Activated effector memory CD4-positive, alpha-beta T cell treated with Interleukin-2 at 50 U/mL for 16 hours (primary cell): ENCODE results near the gene PTPRN2.

Experiments
- DNase-seq: peaks from one replicate; pipeline ENCODE4 v3.0.0-alpha.2; 2020

PTPRN2 gene

DNA sequence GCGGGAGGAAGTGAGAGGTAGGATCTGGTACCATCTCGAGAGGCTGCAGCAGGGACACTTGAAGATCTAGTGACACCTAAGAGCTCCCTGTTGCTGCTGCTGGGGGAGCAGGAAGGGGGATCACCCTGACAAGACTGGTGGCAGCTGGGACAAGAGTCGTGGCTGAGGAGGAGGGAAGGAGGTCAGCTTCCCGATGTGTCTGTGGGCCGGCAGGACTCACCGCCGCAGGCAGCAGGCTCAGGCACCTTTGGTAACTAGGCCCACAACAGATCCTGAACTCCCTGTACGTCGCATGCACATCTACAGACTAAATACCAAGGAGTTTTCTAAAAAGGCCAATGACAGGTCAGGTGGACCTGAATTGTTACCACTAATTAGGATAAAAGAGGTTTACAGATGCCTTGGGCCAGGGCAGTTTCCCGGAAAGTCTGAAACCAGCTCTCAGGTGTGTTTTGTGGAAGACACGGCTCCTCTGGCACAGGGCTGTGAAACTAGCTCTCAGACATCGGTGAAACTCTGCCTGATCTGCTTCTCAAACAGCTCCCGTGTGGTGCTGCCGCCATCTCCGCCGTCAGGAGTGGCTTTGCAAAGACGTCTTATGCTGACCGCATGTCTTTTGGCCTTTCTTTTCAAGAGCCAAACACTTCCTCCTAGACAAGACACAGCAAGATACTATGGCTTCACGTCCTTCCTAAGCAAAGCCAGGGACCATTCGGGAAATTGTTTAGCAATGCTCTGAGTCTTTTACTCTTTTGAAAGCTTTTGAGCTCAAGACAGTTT, 609.7 kb downstream of the PTPRN2 start:
- DNase-seq, result no peak

DNA sequence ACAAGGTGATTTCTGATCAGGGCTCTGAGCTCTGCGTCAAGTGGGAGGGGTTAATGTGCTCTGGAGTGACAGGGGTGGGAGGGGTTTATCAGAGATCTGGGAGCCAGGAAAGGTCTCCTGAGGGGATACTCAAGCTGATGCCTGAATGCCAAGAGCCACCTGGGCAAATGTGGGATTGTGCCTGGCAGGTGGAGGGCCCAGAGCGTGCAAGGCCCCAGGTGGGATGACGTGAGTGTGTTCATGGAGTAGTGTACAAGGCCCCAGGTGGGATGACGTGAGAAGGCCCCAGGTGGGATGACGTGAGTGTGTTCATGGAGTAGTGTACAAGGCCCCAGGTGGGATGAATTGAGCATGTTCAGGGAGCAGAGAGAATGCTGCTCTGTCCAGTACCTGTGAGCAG, 610.3 kb downstream of the PTPRN2 start:
- DNase-seq, result no peak

DNA sequence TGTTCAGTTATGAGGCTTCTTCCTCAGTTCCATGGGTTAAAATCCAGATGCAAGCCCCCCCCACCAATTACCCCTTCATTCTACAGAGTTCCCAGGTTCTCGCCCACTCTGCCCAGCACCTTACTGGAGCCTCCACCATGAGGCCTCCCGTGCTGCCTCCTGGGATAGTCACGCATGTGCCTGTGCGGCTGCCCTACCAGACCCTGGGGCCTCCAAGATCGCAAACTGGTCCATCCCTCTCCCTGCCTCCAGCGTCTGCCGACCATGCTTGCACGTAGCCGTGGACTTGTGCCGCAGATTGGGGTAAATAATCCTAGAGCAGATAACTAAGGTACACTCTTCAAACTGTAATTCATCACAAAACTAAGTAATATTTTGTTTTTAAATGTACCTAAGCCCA, 611.2 kb downstream of the PTPRN2 start:
- DNase-seq, result no peak

DNA sequence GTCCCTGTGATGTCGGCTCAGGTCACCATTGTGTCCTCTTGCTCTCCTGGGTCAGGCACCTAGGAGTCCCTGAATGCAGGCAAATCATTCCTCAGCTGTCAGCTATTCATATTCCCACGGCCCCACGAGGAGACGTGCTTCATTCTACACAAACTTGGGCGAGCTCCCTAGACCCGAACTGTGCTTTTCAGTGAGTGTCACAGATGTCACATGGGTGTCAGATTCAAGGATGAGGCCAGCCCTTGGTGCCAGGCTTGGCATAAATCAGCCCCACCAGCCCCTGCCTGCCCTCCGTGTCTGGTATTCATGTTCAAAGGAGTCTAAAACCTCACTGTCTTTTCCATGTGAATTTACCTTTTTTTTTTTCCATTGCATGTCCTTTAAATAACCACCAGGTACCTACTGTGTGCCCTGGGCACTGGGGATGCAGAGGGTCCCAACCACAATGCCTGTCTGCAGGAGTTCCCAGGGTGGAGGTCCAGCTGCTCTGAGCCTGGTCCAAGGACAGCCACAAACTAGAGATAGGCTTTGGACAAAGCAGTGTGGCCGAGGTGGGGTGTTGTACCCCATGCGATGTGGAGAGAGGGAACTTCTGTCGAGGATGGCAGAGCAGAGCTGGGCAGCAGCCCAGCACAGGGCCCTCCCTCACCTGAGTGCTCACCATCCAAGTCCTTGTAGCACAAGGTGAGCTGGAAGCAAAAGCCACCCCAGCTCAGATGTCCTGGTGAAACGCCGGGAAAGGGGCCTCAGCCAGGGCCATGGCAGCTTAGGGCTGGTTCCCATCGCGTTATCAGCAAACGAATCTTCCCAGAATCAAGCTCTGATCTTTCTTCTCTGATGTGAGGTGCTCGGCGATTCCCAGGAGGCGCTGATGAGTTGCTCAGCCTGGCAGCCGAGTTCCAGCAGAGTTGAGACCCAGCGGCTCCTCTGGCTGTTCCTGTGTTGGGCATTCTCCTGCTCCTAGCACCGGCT, 611.9 kb downstream of the PTPRN2 start:
- no peak for DNase-seq

DNA sequence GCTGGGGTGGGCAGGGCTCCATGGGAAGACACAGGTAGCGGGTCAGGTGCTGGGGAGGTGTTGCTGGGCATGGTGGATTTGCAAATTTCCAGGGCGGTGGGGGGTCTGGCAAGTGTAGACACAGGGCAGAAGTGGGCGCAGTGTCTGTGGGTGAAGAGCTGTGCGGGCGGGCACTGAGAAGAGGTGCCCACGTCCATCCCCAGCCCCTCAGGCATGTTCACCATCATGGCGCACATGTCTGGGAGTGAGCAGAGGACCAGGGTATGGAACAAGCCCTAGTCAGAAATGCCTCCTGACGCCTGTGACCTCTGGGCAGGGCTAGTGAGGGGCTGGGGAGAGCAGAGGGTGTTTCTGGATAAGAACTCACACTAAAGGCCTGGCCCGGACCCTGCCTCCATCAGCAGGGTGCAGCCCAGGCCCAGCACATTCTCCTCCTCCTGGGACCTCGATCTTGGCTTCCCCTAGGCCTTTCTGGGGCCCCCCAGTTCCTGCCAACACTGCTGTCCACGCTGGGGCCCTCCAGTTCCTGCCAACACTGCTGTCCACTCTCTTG, 612.9 kb downstream of the PTPRN2 start:
- no peak for DNase-seq

DNA sequence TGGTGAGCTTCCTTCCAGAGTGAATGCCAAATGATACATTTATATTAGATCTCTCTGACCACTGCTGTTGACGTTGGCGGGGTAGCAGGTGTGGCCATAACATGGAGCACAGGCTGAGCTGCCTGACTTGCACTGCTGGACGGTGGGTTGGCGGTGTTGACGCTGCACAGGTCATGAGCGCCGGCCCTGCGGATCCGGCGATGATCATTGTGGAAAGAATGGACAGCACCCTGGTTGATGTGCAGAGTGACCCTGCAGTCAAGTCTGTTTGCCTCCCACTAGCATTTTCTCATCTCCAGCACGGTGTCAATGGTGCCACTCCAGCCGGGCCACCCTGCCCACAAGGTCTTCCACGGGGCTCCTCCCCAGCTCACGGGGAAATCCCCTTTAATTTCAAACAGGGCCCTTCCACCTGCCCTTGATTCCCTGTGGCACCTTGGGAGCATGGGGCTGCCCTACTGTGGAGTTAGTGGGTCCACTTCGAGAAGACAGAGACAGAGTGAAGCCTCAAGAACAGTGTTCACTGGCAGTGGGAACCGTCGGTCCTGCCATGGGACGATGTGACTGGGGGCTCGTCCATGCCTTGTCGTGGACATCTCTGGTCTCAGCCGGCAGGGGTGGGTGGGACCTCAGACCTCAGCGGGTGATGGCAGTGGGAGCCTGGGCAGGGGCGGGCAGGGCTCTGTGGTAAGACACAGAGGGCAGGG, 613.5 kb downstream of the PTPRN2 start:
- no peak for DNase-seq

DNA sequence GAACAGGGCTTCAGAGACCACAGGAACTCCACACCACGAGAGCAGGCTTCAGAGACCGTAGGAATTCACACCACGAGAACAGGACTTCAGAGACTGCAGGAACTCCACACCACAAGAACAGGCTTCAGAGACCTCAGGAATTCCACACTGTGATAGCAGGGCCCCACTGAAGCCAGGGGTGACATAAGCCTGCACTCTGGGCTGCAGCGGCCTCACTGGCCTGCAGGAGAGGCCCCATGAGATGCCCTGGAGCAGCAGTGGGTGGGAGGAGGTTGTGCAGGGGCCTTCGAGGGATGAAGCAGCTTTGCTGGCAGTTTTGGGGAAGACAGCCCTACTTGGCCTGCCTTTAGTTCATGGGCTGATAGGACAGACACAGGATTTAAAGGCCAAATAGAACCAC, 614.7 kb downstream of the PTPRN2 start:
- DNase-seq, result no peak

DNA sequence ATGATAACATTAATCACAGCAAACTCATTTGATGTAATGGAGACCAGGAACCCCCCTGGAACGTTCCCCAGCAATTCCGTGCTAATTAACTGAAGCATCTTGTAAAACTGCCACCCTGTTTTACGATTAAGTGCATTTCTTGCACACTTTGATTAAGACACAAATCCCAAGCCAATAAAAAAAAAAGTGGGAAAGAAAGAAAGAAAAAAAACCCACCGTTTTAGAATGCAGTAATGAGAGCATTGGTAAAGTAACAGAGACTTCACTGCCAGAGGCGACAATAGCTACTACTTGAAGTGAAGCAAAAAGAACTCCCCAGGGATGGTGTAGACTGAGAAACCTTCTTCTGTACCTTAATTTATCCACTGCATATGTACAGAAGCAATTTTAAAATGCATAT, 616.1 kb downstream of the PTPRN2 start:
- DNase-seq, result no peak

DNA sequence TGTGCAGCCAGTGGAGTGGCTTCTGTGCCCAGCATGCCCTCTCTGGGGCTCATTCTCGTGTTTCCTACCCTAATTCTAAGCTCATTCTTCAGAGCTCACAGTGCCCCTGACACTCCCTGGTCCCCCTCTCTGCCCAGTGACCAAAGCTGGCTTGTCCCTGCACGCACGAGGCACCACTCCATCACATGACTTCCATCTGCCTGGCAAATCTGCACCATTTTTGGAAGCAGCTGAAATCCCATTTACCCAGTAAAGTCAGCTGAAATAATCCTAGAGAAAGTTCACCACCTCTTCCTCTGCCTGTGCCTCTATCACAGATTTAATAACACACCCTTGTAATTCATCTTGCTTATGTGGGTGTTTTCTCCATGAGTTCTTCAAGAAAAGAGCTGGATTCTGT, 616.9 kb downstream of the PTPRN2 start:
- no peak for DNase-seq

DNA sequence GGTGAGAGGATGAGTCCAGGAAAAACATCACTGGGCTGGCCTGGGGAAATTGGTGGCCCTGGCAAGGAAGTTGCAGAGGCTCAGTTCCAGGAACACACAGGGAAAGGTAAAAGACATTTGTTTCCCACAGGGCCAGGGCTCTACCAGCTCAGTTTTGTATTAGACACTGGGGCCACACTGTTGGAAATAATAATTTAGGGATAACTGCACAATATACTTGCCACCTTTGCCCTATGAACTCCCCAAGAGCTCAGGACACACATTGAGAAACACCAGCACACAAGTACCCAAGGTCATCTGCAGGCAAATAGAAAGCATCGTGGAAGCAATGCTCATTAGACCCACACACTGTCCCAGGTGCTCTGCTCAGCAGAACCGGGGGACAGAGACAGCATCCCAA, 617.6 kb downstream of the PTPRN2 start:
- DNase-seq, result no peak

DNA sequence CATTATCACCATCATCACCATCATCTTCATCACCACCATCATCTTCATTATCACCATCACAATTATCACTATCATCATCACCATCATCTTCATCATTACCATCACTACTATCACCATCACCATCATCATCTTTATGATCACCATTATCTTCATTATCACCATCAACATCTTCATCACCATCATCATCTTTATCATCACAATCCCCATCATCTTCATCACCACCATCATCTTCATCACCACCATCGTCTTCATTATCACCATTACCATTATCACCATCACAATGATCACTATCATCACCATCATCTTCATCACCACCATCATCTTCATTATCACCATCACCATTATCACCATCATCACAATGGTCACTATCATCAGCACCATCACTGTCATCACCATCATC, 621.1 kb downstream of the PTPRN2 start:
- no peak for DNase-seq

DNA sequence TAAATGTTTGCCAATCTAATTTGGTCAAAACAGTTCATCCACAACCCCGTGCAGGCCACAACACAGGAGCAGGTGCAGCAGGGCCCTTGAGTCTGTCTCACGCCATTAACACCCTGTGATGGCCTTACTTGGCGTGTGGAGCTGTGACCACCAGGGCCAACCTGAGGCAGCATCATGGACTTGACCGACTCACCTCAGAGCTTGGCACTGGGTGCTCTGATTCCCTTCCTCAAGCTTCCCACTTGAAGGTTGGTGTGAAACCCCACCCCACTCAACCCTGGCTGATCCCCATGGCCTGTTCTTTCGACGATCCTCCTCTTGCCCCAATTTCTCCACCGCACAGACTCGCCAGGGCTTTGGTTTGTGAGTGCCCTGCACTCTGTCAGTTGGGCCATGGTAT, 623.1 kb downstream of the PTPRN2 start:
- DNase-seq, result no peak

DNA sequence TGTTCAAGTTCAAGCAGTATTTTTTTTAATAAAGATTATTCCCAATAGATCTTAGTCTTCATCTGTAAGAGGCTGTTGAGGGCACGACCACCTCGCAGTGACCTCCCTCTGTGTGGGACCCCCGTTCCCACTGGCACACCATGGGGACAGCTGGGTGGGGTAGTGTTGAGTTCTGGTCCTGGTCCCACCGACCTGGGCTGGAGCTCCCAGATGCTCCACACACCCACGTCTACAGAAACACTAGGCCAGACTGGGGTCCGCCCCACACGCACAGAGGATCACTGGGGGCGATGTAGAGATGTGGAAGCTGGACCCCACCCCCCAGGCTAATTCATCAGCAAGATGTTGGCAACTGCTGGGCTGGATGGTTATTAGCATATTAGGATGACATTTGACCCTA, 623.6 kb downstream of the PTPRN2 start:
- DNase-seq, result no peak

DNA sequence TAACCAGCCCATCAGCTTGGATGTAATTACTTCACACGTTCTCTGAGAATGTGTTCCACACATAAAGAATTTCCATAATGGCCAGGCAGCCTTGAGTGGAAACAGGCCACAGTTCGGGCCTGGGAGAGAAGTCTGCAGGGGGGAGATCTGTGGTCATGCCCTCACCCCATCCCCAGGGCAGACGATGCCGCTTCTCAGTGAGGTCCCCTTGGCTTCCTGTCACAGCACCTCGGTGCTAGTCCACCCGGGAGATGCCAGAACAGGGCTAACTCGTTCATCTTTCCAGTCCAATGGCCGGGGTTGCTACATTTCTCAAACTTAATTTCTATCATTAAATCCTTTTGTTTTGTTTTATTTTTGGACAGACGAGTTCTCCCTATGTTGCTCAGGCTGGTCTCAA, 624.1 kb downstream of the PTPRN2 start:
- DNase-seq, result no peak

DNA sequence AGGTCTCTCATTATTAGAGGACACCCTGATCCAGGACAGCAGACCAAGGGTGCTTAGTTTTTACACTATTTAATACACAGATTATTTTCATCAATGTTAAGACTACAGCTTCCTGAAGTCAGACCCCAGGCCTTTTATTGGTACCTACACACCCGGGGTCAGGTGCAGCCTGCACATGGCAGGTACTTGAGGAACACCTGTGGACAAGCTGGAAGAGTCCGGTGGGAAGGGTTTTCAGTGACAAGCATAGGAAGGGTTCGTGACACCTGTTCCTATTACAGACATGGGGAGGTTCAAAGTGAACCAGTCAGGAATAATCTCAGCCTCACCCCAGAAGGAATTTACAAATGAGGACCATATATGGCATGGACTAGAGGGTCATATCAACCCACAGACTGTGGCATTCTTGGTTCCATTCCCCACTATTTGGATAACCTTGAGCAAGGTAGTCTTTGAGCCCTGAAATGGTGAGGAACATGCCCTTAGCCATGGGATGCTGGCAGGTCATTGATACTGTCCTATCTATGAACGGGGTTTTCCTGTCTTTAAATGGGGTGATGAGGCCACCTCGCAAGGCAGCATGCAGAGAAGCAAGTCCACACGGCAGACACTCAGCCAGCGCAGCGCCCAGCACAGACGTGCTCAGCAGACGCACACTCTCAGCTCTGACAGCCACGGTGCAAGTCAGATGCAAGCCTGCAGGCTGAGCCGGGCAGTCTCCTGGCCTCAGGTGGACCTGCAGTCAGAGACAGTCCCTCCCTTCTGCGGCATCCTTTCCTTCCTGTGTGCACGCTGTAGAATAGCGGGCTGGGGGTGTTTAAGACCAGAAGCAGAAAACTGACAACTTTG, 624.9 kb downstream of the PTPRN2 start:
- no peak for DNase-seq

DNA sequence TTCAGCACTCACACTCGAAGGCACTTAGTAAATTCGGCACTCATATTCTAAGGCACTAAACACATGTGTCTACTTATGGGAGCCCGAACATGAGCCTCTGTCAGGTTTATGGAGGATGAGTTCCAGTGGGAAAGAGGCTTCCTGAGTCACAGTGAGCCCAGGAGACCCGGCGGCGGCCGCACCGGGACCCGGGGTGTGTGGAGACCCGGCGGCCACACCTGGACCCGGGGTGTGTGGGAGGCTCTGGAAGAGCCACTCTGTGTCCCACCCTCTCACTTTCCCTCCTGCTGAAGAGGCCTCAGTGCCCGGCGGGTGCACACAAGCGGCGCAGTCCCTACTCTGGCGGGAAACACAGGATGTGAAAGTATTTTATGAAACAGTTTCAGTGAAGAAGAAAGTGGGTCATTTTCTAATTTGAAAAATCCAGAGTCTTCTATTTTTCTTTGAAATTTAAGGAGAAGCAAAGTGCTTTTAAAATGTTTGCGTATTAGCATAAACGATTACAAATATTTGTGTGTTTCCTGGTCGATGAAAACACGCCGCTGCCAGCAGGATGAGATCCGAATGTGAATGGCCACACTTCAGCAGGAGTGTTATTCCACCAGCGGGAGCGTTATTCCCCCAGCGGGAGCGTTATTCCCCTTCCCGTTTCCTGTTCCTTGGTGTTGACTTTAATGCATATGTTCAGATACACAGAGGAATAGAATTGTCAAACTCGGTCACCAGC, 625.7 kb downstream of the PTPRN2 start:
- DNase-seq, result no peak

DNA sequence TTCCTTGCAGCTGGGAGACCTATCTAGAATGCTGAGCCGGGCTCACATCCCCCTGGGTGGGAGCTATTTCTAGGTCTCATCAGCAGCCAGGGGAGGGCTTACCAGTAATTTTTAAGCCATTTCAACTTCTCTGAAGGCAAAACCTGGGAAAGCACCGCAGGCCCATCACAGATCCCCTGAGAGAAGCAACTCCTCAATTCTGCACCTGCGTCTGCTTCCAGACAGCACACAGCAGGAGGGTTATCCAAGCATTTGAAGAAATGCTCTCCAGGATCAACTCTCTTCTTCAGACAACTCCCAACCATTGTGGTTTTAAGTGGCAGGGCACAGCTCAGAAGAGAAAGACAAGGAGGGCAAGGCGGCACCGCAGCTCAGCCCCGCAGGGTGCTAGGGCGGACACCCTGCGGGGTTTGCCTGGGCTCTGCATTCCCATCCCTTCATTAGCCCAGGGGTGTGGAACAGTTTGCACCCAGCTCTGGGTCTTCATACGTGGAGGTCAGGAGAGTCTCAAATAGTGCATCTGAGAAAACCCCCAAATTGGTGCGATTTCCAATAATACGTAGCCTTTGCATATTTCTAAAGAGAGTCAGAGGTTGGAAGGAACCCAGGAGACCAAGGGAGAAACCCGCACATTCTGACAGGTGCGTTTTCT, 632.1 kb downstream of the PTPRN2 start:
- DNase-seq, result no peak

DNA sequence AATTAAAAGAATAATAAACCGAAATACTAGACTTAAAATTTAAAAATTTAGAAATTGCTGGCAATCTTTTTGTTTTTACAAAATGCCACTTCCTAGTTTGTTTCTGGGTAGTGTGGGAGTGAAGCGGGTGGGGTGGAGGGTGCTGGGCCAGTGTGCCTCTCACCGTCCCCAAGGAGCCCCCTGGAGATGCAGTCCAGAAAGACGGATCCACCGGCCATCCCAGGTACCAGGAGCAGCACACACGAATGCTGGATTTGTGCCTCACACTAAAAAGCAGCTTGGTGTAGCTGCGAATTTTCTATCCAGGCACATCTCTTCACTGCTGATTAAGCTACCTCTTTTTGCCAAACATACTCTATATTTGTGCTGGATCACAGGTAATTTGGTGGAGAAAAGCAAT, 632.7 kb downstream of the PTPRN2 start:
- no peak for DNase-seq

DNA sequence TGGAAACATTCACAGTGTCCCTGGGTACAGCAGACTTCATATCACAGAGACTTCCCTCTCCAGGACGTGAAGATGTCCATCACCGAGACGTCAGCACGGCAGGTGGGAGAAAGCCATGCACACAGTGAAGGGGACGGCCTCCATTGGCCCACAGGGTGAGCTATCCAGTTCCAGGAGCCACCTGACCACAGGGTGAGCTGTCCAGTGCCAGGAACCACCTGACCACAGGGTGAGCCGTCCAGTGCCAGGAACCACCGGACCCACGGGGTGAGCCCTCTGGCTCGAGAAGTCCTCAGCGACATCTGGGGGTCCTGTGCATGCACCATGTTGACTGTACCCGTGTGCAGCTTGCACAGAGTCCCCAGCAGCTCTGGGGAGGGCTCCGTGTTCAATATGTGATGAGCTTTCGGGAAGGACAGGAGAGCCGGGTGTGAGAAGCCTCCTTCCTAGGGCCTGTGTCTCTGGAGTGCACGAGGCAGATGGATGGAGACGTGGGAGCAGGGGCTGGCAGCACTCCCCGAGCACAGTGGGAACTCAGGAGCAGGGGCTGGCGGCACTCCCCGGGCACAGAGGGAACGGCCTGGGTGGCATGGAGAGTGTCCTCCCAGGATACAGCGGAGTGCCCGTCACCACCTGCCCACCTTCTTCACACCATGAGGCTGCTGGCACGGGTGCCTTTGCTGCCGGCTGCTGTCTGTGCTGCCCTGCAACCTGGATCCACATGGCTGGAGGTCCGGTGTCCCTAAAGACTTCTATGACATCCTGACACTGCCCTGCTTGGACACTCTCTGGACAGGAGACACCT, 634.6 kb downstream of the PTPRN2 start:
- DNase-seq, result no peak

DNA sequence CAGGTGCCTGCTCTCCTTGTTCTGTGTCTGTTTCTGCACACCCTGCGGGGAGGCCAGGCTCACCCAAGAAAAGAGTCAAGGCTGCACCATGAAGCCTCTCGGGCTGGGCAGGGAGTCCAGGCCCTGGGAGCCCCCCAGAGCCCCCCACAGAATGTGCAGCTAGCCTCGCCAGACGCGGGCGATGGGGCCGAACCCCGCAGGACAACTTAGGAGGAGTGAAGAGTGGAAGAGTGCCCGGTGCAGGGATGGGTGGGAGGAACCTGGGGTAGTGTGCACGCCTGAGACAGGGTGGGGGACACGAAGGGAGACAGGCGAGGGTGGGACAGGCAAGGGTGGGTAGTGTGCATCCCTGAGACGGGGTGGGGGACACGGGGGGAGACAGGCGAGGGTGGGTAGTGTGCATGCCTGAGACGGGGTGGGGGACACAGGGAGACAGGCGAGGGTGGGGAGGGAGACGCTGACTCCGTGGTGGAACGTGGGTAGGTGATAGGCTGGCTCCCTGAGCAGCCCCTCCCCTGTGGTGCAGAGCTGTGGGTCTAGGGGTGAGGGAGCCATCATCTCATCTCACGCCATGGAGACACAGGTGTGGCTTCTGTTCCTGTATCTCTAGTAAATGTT, 635.5 kb downstream of the PTPRN2 start:
- no peak for DNase-seq
